Measurements from ENCODE around the gene OR1J1.

The OR1J1 gene
- 0 to 0.03 (median 0) reads per million in 18 experiments for total RNA-seq

GRCh38 chr9:122477826-122478225 is at the start of gene OR1J1:
Gene OR1J1 (minus strand): TSS chr9:122477926. CDS start chr9:122477926, 0 bp downstream.
- DNase-seq = no peak

- DNase-seq = no peak
Measured at GRCh38 chr9:122527193-122527592, 49.5 kb upstream of the OR1J1 start, which contains the start of gene OR1N1. Gene OR1N1 (minus strand): TSS chr9:122527293. CDS start chr9:122527293, 0 bp downstream.

GRCh38 chr9:122526602-122527001 is 48.9 kb upstream of the OR1J1 start:
- DNase-seq = no peak

- DNase-seq = no peak
Measured at GRCh38 chr9:122519376-122519775, 41.6 kb upstream of the OR1J1 start.

GRCh38 chr9:122518841-122519240 is 41.1 kb upstream of the OR1J1 start, which contains the start of gene OR1J4:
Gene OR1J4 (plus strand): TSS chr9:122519141. CDS start chr9:122519141, 0 bp downstream.
- DNase-seq = no peak

- DNase-seq = no peak
Measured at GRCh38 chr9:122518226-122518625, 40.5 kb upstream of the OR1J1 start.

- DNase-seq = no peak
Measured at GRCh38 chr9:122510502-122510901, 32.8 kb upstream of the OR1J1 start, which contains the start of gene OR1J2. Gene OR1J2 (plus strand): TSS chr9:122510802. CDS start chr9:122510802, 0 bp downstream.

- no peak for DNase-seq
Measured at GRCh38 chr9:122506964-122507363, 29.2 kb upstream of the OR1J1 start.

- peak; percentile 43 to 53 for DNase-seq
Measured at GRCh38 chr9:122498883-122499288, 21.2 kb upstream of the OR1J1 start.

GRCh38 chr9:122479062-122479461 is 1.3 kb upstream of the OR1J1 start:
- no peak for DNase-seq

GRCh38 chr9:122477346-122477745 is 380 bp downstream of the OR1J1 start:
- no peak for DNase-seq

GRCh38 chr9:122475717-122476116 is 2.0 kb downstream of the OR1J1 start:
- no peak for DNase-seq

GRCh38 chr9:122474561-122474960 is 3.2 kb downstream of the OR1J1 start:
- DNase-seq = no peak

GRCh38 chr9:122468735-122469134 is 9.0 kb downstream of the OR1J1 start:
- DNase-seq = no peak

GRCh38 chr9:122466456-122466855 is 11.3 kb downstream of the OR1J1 start:
- DNase-seq = no peak

- DNase-seq = peak; percentile 80 to 81
Measured at GRCh38 chr9:122464633-122465567, 12.8 kb downstream of the OR1J1 start.

- peak; percentile 15 to 30 for DNase-seq
Measured at GRCh38 chr9:122463828-122464632, 13.7 kb downstream of the OR1J1 start.

- no peak for DNase-seq
Measured at GRCh38 chr9:122457787-122458186, 19.9 kb downstream of the OR1J1 start.

- no peak for DNase-seq
Measured at GRCh38 chr9:122456123-122456522, 21.6 kb downstream of the OR1J1 start.

- no peak for DNase-seq
Measured at GRCh38 chr9:122453677-122454135, 24.0 kb downstream of the OR1J1 start.

- no peak for DNase-seq
Measured at GRCh38 chr9:122446819-122447484, 30.8 kb downstream of the OR1J1 start.

GRCh38 chr9:122445155-122445749 is 32.5 kb downstream of the OR1J1 start:
- DNase-seq = no peak
